Measurements from ENCODE around the gene LRRC45. TPM values are rescaled to one million over a fixed set of nuclear protein-coding genes. Genes with fewer than 3 reads are reported as not detected.
A peak's percentile ranks its signal among the peaks of the same experiment; 100 is the strongest.

LRRC45 gene
- total and polyA plus RNA-seq, 8 donors = 8.3 to 171 (median 21.0) TPM

- no peak overlapping the region for H3K4me3 ChIP-seq
- H3K27ac ChIP-seq = peak overlapping the region in 1 of 5 donors; percentile 77
- intact Hi-C loops (cut with DNase I; ENCODE audit: low total_unique reads) = no loop called here
- DNase-seq = no peak
- H3K27me3 ChIP-seq = no peaks in the 10 kb centered on the region
- H3K9me3 ChIP-seq = no peaks in the 10 kb centered on the region
- 88 to 98% (median 92%) methylated on average over 7 to 19 of the region's 19 CpGs for WGBS, 5 donors
- peaks cover 0 to 19% (median 5%) of the 10 kb centered on the region in 4 donors for H3K4me1 ChIP-seq
- peaks cover 0 to 40% (median 30%) of the 10 kb centered on the region in 4 donors for H3K36me3 ChIP-seq
- TF ChIP-seq POLR2A (IDR thresholded peaks at IDR 0.05) = no peak
- no peak for TF ChIP-seq POLR2AphosphoS5 (IDR thresholded peaks at IDR 0.05)
- TF ChIP-seq, protein P1, sequence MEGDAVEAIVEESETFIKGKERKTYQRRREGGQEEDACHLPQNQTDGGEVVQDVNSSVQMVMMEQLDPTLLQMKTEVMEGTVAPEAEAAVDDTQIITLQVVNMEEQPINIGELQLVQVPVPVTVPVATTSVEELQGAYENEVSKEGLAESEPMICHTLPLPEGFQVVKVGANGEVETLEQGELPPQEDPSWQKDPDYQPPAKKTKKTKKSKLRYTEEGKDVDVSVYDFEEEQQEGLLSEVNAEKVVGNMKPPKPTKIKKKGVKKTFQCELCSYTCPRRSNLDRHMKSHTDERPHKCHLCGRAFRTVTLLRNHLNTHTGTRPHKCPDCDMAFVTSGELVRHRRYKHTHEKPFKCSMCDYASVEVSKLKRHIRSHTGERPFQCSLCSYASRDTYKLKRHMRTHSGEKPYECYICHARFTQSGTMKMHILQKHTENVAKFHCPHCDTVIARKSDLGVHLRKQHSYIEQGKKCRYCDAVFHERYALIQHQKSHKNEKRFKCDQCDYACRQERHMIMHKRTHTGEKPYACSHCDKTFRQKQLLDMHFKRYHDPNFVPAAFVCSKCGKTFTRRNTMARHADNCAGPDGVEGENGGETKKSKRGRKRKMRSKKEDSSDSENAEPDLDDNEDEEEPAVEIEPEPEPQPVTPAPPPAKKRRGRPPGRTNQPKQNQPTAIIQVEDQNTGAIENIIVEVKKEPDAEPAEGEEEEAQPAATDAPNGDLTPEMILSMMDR (IDR thresholded peaks at IDR 0.05) = no peak
- TF ChIP-seq EP300 (IDR thresholded peaks at IDR 0.05) = no peak
Observed at GRCh38 chr17:82011617-82012187, 11.4 kb upstream of the LRRC45 start.

- Histone ChIP-seq H3K9me3 (no peaks in the 10 kb centered on the region), H3K36me3 (peaks cover 0 to 40% (median 30%) of the 10 kb centered on the region in 4 donors), H3K27me3 (no peaks in the 10 kb centered on the region), H3K4me3 (no peak overlapping the region), H3K4me1 (peaks cover 0 to 18% (median 6%) of the 10 kb centered on the region in 4 donors), H3K27ac (peak overlapping the region in 3 of 5 donors; percentile 33 to 77 (median 38))
- TF ChIP-seq POLR2AphosphoS5 (IDR thresholded peaks at IDR 0.05) (no peak), EP300 (IDR thresholded peaks at IDR 0.05) (no peak), POLR2A (IDR thresholded peaks at IDR 0.05) (no peak)
- TF ChIP-seq, protein P1 (IDR thresholded peaks at IDR 0.05) = no peak
- DNase-seq = no peak
- 71 to 88% (median 82%) methylated on average over 16 to 20 of the region's 20 CpGs for WGBS, 5 donors
- intact Hi-C loops (cut with DNase I; ENCODE audit: low total_unique reads) = no loop called here
Observed at GRCh38 chr17:82012261-82012639, 10.9 kb upstream of the LRRC45 start.

- Histone ChIP-seq H3K9me3 (no peaks in the 10 kb centered on the region), H3K27ac (peak overlapping the region in 3 of 5 donors; percentile 33 to 77 (median 38)), H3K27me3 (no peaks in the 10 kb centered on the region), H3K36me3 (peaks cover 0 to 40% (median 32%) of the 10 kb centered on the region in 4 donors), H3K4me3 (no peak overlapping the region), H3K4me1 (peaks cover 0 to 18% (median 6%) of the 10 kb centered on the region in 4 donors)
- WGBS, 5 donors = 75 to 91% (median 79%) methylated on average over 10 to 19 of the region's 19 CpGs
- TF ChIP-seq POLR2A (IDR thresholded peaks at IDR 0.05) = no peak
- TF ChIP-seq, protein P1 (IDR thresholded peaks at IDR 0.05) = no peak
- TF ChIP-seq POLR2AphosphoS5 (IDR thresholded peaks at IDR 0.05) = no peak
- no peak for TF ChIP-seq EP300 (IDR thresholded peaks at IDR 0.05)
- no peak for DNase-seq
- intact Hi-C loops (cut with DNase I; ENCODE audit: low total_unique reads) = no loop called here
Observed at GRCh38 chr17:82012640-82013295, 10.3 kb upstream of the LRRC45 start.

- intact Hi-C loops (cut with DNase I; ENCODE audit: low total_unique reads) = no loop called here
- Histone ChIP-seq H3K9me3 (no peaks in the 10 kb centered on the region), H3K4me1 (peaks cover 0 to 19% (median 12%) of the 10 kb centered on the region in 4 donors), H3K27ac (peak overlapping the region in 2 of 5 donors; percentile 33 to 77), H3K36me3 (peaks cover 0 to 43% (median 38%) of the 10 kb centered on the region in 4 donors), H3K27me3 (no peaks in the 10 kb centered on the region), H3K4me3 (no peak overlapping the region)
- WGBS, 5 donors = 73 to 82% (median 77%) methylated on average over 17 to 22 of the region's 22 CpGs
- TF ChIP-seq, protein P1 (IDR thresholded peaks at IDR 0.05) = no peak
- TF ChIP-seq POLR2AphosphoS5 (IDR thresholded peaks at IDR 0.05) (peak in 1 of 3 donors; percentile 20), EP300 (IDR thresholded peaks at IDR 0.05) (no peak)
- peak in 1 of 2 donors; percentile 69 for DNase-seq
Observed at GRCh38 chr17:82013341-82013740, 9.8 kb upstream of the LRRC45 start.

All from stomach (tissue), 9 donors.